ENCODE results near the gene BHLHA15.

The BHLHA15 gene

GRCh38 chr7:98223351-98223897 lies 12.2 kb downstream of the BHLHA15 start:
- Mint-ChIP-seq H3K36me3 (ENCODE audit: low read depth) (peaks cover 51% of the 10 kb centered on the region), H3K27me3 (no peaks in the 10 kb centered on the region), H3K9me3 (no peaks in the 10 kb centered on the region), H3K4me1 (ENCODE audit: low read depth) (peaks cover 12% of the 10 kb centered on the region), H3K27ac (no peak overlapping the region), H3K4me3 (no peak overlapping the region)
- no peak for DNase-seq

DNA sequence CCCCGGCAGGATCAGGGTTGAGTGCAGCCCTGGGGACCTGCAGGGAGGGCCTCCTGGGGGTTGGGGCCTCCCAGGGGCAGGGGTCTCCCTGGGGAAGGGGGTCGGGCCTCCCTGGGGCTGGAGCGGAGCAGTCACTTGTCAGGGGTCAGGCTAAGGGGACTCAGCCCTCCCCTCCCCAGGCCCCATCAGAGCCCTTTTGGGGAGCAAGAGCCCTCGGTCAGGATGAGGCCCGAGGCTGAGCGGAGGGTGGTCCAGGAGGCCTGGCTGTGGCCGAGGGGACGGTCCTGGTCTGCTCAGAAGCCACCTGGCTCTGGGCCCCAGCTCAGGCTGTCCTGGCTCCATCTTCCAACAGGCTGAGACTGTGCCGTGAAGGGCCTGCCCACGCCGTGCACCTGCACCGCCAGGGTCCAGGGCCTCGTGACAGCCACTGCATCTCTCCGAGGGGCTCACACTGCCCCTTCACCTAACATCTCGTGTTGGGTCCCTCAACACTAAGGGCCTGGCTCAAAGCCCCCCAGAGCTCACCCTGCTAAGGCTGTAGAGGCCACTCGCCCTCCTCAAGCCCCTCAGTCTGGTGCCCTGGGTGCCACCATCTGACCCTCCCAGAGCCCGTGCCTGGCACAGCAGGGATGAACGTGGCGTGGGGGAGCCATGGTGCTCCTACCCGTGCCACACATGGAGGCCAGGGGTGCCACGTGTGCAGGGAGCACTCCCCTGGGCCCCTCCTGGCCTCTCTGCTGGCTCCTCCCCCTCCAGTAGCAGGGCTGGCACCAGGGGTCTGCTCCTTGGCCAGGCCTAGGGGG lies 12.9 kb downstream of the BHLHA15 start:
- DNase-seq: no peak
- no peaks in the 10 kb centered on the region for H3K27me3 Mint-ChIP-seq
- H3K27ac Mint-ChIP-seq: no peak overlapping the region
- peaks cover 6% of the 10 kb centered on the region for H3K4me1 Mint-ChIP-seq (ENCODE audit: low read depth)
- H3K36me3 Mint-ChIP-seq (ENCODE audit: low read depth): peaks cover 48% of the 10 kb centered on the region
- H3K9me3 Mint-ChIP-seq: no peaks in the 10 kb centered on the region
- no peak overlapping the region for H3K4me3 Mint-ChIP-seq

DNA sequence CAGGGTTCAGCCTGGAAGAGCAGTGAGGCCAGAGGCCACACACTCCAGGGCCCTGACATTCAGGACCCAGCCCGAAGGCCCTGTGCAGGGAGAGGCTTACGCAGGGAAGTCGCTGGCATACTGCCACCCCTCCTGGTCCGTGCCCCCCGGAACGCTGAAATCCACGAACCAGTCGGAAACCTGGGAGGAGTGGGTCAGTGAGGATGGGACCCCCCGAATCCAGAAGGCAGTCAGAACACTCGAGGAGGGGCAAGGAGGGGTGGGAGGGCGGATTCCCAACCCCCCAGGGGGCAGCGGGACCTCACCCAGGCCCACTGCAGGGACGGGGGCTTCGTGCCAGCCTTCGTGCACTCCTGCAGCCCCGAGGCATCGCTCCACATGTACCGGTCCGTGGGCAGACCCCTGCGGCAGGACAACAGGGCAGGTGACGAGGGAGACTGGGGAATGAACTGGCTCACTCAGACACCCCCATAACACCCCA lies 13.5 kb downstream of the BHLHA15 start:
- Mint-ChIP-seq H3K4me1 (ENCODE audit: low read depth) (peaks cover 1% of the 10 kb centered on the region), H3K27me3 (no peaks in the 10 kb centered on the region), H3K4me3 (no peak overlapping the region), H3K9me3 (no peaks in the 10 kb centered on the region), H3K27ac (no peak overlapping the region), H3K36me3 (ENCODE audit: low read depth) (peaks cover 48% of the 10 kb centered on the region)
- no peak for DNase-seq

GRCh38 chr7:98225913-98226614 lies 14.8 kb downstream of the BHLHA15 start:
- H3K9me3 Mint-ChIP-seq: no peaks in the 10 kb centered on the region
- no peaks in the 10 kb centered on the region for H3K27me3 Mint-ChIP-seq
- no peaks in the 10 kb centered on the region for H3K4me1 Mint-ChIP-seq (ENCODE audit: low read depth)
- H3K27ac Mint-ChIP-seq: peak overlapping the region; percentile 33
- no peak for DNase-seq
- no peak overlapping the region for H3K4me3 Mint-ChIP-seq
- H3K36me3 Mint-ChIP-seq (ENCODE audit: low read depth): peaks cover 52% of the 10 kb centered on the region

- Mint-ChIP-seq H3K27me3 (no peaks in the 10 kb centered on the region), H3K4me3 (no peak overlapping the region), H3K9me3 (no peaks in the 10 kb centered on the region), H3K27ac (no peak overlapping the region), H3K36me3 (ENCODE audit: low read depth) (peaks cover 50% of the 10 kb centered on the region), H3K4me1 (ENCODE audit: low read depth) (no peaks in the 10 kb centered on the region)
- no peak for DNase-seq
These were observed 16.7 kb downstream of the BHLHA15 start for GRCh38 chr7:98227939-98228338.

GRCh38 chr7:98228801-98229200 lies 17.6 kb downstream of the BHLHA15 start:
- Mint-ChIP-seq H3K27ac (no peak overlapping the region), H3K27me3 (no peaks in the 10 kb centered on the region), H3K36me3 (ENCODE audit: low read depth) (peaks cover 49% of the 10 kb centered on the region), H3K4me3 (no peak overlapping the region), H3K4me1 (ENCODE audit: low read depth) (no peaks in the 10 kb centered on the region), H3K9me3 (no peaks in the 10 kb centered on the region)
- no peak for DNase-seq

DNA sequence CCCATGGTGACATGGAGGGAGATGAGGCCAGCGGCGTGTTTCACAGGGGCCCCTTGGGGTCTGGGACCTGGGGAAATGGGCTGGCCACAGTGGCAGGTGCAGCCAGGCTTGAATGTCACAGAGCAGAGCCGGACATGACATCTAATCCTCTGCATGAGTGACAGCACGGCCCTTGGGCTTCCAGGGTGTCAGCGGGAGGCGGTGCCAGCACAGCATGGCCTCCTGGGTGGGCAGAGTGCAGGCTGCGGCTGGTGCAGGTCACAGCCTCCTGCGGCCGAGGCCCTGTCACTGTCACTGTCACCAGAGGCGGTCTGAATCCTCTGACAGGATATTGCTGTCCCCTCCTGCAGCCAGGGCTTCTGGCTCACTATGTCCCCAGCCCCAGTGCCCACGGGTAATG lies 18.2 kb downstream of the BHLHA15 start:
- Mint-ChIP-seq H3K4me3 (no peak overlapping the region), H3K27me3 (no peaks in the 10 kb centered on the region), H3K4me1 (ENCODE audit: low read depth) (no peaks in the 10 kb centered on the region), H3K27ac (no peak overlapping the region), H3K36me3 (ENCODE audit: low read depth) (peaks cover 56% of the 10 kb centered on the region), H3K9me3 (no peaks in the 10 kb centered on the region)
- DNase-seq: no peak

- Mint-ChIP-seq H3K4me1 (ENCODE audit: low read depth) (no peaks in the 10 kb centered on the region), H3K36me3 (ENCODE audit: low read depth) (peaks cover 63% of the 10 kb centered on the region), H3K9me3 (no peaks in the 10 kb centered on the region), H3K27ac (peak overlapping the region; percentile 26), H3K27me3 (no peaks in the 10 kb centered on the region), H3K4me3 (no peak overlapping the region)
- no peak for DNase-seq
These were observed 18.9 kb downstream of the BHLHA15 start for GRCh38 chr7:98229991-98230745.

DNA sequence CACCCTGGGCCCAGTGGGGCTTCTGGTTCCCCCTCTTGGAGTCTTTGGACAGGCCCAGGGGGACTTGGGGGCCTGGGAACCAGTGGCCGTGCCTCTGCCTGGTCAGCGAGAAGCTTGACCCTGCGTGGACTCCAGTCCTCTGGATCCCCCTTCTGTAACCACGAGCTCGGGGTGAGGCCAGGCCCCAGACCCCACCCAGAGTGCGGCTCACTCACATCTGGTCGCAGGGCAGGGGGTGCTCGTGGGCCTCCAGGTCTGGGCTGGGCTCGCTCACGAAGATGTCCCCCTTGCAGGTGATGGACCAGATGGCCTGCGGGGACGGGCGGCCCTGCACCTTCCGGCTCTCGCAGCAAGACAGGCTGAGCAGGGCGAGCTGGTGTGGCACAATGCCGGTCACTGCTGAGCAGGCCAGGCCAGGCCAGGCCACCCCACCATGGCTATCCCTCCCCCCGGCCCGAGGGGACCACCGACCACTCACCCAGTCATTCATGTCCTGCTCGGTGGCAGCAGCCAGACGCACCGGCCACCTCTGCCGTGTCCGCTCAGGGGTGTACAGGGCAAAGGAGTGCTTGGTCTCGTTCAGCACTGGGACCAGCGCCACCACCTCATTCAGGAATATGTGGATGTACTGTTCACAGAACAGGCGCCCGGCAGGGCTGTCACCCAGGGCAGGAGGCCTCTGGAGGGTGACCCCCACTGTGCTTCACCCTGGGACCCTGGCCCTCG lies 19.7 kb downstream of the BHLHA15 start:
- Mint-ChIP-seq H3K36me3 (ENCODE audit: low read depth) (peaks cover 63% of the 10 kb centered on the region), H3K27me3 (no peaks in the 10 kb centered on the region), H3K27ac (no peak overlapping the region), H3K4me3 (no peak overlapping the region), H3K4me1 (ENCODE audit: low read depth) (no peaks in the 10 kb centered on the region), H3K9me3 (no peaks in the 10 kb centered on the region)
- no peak for DNase-seq

GRCh38 chr7:98231493-98232262 lies 20.4 kb downstream of the BHLHA15 start:
- Mint-ChIP-seq H3K27ac (no peak overlapping the region), H3K9me3 (no peaks in the 10 kb centered on the region), H3K4me3 (no peak overlapping the region), H3K36me3 (ENCODE audit: low read depth) (peaks cover 63% of the 10 kb centered on the region), H3K4me1 (ENCODE audit: low read depth) (no peaks in the 10 kb centered on the region), H3K27me3 (no peaks in the 10 kb centered on the region)
- DNase-seq: no peak

DNA sequence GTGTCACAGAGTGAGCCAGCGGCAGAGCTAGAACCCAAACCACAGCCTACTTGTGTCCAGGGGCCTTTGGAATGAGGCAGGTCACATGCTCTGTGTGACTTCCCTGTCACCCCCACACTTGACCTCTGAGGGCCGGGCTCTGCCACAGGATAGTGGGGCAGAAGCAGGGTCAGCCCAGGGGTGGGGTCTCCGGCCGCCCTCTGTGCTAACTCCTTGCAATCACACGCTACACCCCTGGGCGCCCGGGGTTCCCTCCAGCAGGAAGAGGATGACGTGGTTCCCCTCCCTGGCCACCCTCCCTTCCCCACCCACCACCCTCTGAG lies 21.0 kb downstream of the BHLHA15 start:
- H3K27me3 Mint-ChIP-seq: no peaks in the 10 kb centered on the region
- H3K36me3 Mint-ChIP-seq (ENCODE audit: low read depth): peaks cover 62% of the 10 kb centered on the region
- H3K4me3 Mint-ChIP-seq: no peak overlapping the region
- no peaks in the 10 kb centered on the region for H3K9me3 Mint-ChIP-seq
- no peak for DNase-seq
- H3K27ac Mint-ChIP-seq: no peak overlapping the region
- H3K4me1 Mint-ChIP-seq (ENCODE audit: low read depth): no peaks in the 10 kb centered on the region

- Mint-ChIP-seq H3K9me3 (no peaks in the 10 kb centered on the region), H3K4me1 (ENCODE audit: low read depth) (no peaks in the 10 kb centered on the region), H3K27me3 (no peaks in the 10 kb centered on the region), H3K27ac (no peak overlapping the region), H3K4me3 (no peak overlapping the region), H3K36me3 (ENCODE audit: low read depth) (peaks cover 60% of the 10 kb centered on the region)
- no peak for DNase-seq
These were observed 21.6 kb downstream of the BHLHA15 start for GRCh38 chr7:98232799-98233198.

DNA sequence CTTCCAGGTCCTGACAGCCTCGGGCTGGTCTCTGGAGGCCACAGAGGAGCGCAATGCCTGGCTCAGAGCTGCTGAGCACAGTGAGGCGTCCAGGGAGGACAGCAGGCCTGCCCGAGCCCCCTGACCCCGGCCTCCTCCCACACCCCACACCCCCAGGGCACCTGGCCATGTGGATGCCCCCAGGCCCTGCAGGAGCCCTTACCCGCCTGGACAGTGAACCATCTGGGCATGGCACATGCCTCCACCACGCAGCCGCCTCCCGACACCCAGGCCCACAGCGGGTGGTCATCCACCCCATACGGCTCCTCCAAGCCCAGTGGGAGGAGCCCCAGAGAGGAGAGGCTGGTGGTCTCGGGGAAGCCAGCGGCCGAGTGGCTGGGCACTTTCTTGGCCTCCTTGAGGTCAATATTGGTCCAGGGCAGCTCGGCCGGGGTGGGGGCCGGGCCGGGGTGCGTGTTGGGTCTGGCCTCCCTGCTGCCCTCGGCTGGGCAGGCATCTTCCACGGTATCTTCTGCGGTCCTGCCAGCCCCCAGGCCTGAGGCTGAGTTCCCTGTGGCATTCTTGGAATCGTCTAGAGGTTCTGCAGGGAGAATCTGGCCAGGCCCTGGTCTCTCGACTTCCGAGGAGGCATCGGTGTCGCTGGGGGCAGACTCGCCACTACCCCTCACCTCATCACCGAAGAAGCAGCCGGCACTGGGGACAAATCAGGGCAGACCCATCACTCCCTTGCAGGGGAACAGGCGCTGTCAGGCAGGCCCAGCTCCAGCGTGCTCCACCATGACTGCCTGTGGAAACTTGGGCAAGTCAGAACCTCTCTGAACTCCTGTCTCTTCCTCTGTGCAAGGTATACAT lies 22.2 kb downstream of the BHLHA15 start:
- DNase-seq: no peak
- Mint-ChIP-seq H3K27ac (no peak overlapping the region), H3K4me1 (ENCODE audit: low read depth) (no peaks in the 10 kb centered on the region), H3K36me3 (ENCODE audit: low read depth) (peaks cover 60% of the 10 kb centered on the region), H3K4me3 (no peak overlapping the region), H3K9me3 (no peaks in the 10 kb centered on the region), H3K27me3 (no peaks in the 10 kb centered on the region)

All from activated T-cell treated with anti-CD3 and anti-CD28 coated beads, Interleukin-2, amount 50 U/mL, for 24 hours (primary cell).